ENCODE results near the gene FAM120A. TPM values are rescaled to one million over a fixed set of nuclear protein-coding genes. Genes with fewer than 3 reads are reported as not detected.

The FAM120A gene
- total and polyA plus RNA-seq, 11 donors = 37.9 to 123 (median 113) TPM

- WGBS, 4 donors = 1% methylated on average over 8 to 74 of the region's 74 CpGs
- Histone ChIP-seq H3K27me3 (no peaks in the 10 kb centered on the region), H3K4me1 (peaks cover 0 to 72% (median 58%) of the 10 kb centered on the region in 12 donors), H3K27ac (peak overlapping the region; percentile 85 to 97 (median 90)), H3K36me3 (no peaks in the 10 kb centered on the region), H3K9me3 (no peaks in the 10 kb centered on the region), H3K4me3 (peak overlapping the region; percentile 65 to 96 (median 85))
- ATAC-seq (peak in 3 of 4 donors; percentile 4 to 14 (median 6)), DNase-seq (peak in 3 of 5 donors; percentile 54 to 65 (median 58))
- intact Hi-C loops (cut with DNase I) = loop anchor here in 1 of 10 donors (10.0 kb wide), 1 partner anchor 133 kb away; no protein-coding TSS in a partner anchor
- no peak for TF ChIP-seq CTCF (IDR thresholded peaks at IDR 0.05)
- TF ChIP-seq POLR2A (IDR thresholded peaks at IDR 0.05) = no peak
Measured at GRCh38 chr9:93577078-93577974, 125.8 kb downstream of the FAM120A start.

GRCh38 chr9:93577975-93578682 lies 126.6 kb downstream of the FAM120A start:
- no peaks in the 10 kb centered on the region for H3K36me3 ChIP-seq
- peak overlapping the region; percentile 65 to 96 (median 85) for H3K4me3 ChIP-seq
- TF ChIP-seq POLR2A (IDR thresholded peaks at IDR 0.05) (no peak), CTCF (IDR thresholded peaks at IDR 0.05) (no peak)
- 48 to 83% (median 61%) methylated on average over 7 to 13 of the region's 13 CpGs for WGBS, 4 donors
- ATAC-seq (peak in 3 of 4 donors; percentile 23 to 28 (median 28)), DNase-seq (no peak)
- intact Hi-C loops (cut with DNase I) = loop anchor here in 1 of 10 donors (10.0 kb wide), 1 partner anchor 133 kb away; no protein-coding TSS in a partner anchor
- H3K9me3 ChIP-seq = no peaks in the 10 kb centered on the region
- no peaks in the 10 kb centered on the region for H3K27me3 ChIP-seq
- peaks cover 0 to 72% (median 62%) of the 10 kb centered on the region in 12 donors for H3K4me1 ChIP-seq
- peak overlapping the region; percentile 85 to 97 (median 90) for H3K27ac ChIP-seq

GRCh38 chr9:93578844-93579243 lies 127.4 kb downstream of the FAM120A start:
- DNase-seq (no peak), ATAC-seq (no peak)
- peaks cover 0 to 75% (median 62%) of the 10 kb centered on the region in 12 donors for H3K4me1 ChIP-seq
- intact Hi-C loops (cut with DNase I) = loop anchor here in 1 of 10 donors (10.0 kb wide), 1 partner anchor 134 kb away; no protein-coding TSS in a partner anchor
- no peaks in the 10 kb centered on the region for H3K36me3 ChIP-seq
- TF ChIP-seq POLR2A (IDR thresholded peaks at IDR 0.05) (no peak), CTCF (IDR thresholded peaks at IDR 0.05) (no peak)
- peak overlapping the region in 2 of 12 donors; percentile 79 to 87 for H3K4me3 ChIP-seq
- WGBS, 4 donors = 71 to 81% (median 77%) methylated on average over 5 of the region's 5 CpGs
- peak overlapping the region in 5 of 12 donors; percentile 85 to 96 (median 92) for H3K27ac ChIP-seq
- no peaks in the 10 kb centered on the region for H3K27me3 ChIP-seq
- no peaks in the 10 kb centered on the region for H3K9me3 ChIP-seq
